Measurements from ENCODE around the gene DDX10.

DNA sequence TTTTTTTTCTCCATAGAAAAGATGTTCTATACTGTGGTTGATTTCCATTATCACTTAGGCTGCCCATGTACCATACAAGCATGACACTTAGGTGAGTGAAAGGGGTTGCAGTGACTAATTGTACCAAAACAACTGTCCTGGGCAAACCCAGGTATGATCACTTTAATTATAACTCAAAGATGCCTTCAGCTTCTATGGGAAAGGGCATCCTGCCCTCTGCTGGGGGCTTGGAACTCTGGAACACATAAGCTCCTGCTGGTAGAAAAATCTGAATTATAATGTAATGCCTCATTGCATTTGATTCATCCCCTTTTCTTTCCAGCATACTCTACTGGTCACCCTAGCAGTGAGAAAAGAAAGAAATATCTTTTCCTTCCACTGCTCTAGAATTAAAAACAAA lies 206.3 kb downstream of the DDX10 start:
- TF ChIP-seq POLR2AphosphoS5 (IDR thresholded peaks at IDR 0.05): no peak
- TF ChIP-seq, protein P1, sequence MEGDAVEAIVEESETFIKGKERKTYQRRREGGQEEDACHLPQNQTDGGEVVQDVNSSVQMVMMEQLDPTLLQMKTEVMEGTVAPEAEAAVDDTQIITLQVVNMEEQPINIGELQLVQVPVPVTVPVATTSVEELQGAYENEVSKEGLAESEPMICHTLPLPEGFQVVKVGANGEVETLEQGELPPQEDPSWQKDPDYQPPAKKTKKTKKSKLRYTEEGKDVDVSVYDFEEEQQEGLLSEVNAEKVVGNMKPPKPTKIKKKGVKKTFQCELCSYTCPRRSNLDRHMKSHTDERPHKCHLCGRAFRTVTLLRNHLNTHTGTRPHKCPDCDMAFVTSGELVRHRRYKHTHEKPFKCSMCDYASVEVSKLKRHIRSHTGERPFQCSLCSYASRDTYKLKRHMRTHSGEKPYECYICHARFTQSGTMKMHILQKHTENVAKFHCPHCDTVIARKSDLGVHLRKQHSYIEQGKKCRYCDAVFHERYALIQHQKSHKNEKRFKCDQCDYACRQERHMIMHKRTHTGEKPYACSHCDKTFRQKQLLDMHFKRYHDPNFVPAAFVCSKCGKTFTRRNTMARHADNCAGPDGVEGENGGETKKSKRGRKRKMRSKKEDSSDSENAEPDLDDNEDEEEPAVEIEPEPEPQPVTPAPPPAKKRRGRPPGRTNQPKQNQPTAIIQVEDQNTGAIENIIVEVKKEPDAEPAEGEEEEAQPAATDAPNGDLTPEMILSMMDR (IDR thresholded peaks at IDR 0.05): peak in 1 of 4 experiments; percentile 5
- TF ChIP-seq POLR2A (IDR thresholded peaks at IDR 0.05): no peak
